ENCODE data around the gene FOXN1. TPM values are rescaled to one million over a fixed set of nuclear protein-coding genes. Genes with fewer than 3 reads are reported as not detected.

Gene FOXN1
- total and polyA plus RNA-seq, 2 of the 13 experiments (the other 11 are each of a cell fraction or from before 2014, with no cell fraction given): 0.01 TPM; not detected in 1

DNA sequence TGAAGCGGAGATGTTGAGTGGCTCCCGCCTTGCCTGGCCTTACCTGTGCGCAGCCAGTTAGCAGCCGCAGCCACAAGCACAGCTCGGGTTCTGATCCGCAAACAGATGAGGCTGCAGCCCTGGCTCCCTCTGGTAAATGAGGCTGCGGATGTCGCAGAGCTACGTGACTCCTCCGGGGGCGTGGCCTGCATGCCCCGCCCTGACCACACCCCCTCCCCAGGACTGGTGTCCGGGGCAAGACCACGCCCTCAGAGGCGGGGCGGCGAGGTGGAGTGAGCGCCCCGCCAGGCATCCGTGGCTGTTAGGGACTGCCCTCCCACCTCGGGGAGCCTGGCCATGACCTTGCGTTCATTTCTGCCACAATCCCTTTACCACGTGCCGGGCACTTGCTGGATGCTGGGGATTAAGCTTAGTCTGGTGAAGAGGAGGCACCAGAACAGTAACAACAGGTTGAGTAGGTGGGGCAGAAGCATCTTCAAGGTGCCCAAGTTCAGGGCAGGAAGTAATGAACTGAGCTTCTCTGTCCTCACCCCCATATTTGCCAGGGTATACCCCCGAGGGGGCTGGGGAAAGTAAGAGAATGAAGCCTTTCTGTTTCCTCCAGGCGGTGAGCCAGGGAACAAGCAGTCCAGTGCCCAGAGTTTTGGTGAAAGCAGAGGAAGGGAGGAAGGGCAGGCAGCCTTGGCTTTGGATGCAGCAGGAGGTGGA, 70.8 kb downstream of the FOXN1 start, which contains the start of gene ALDOC:
Gene ALDOC (minus strand): TSS at position 138 of the 708 bp plus-strand sequence. CDS start 1,363 bp downstream, outside the sequence.
- H3K4me3 ChIP-seq (replicated peaks in 1 of 3; ENCODE audit: insufficient read depth in 1 of 3, low read depth in 2 of 3, low read length in 3 of 3): peak within 1 kb of the TSS in 2 of 3 experiments; percentile 29 to 63; a peak in 4 of 6 replicates
- TF ChIP-seq POGZ (CRISPR knock-in tag; IDR thresholded peaks at IDR 0.05): no peak; the same call in 1 of the 2 replicates
- peak; percentile 78; the same call in 1 of the 2 replicates for TF ChIP-seq ZBTB38 (CRISPR knock-in tag; IDR thresholded peaks at IDR 0.05)
- TF ChIP-seq, protein P1, sequence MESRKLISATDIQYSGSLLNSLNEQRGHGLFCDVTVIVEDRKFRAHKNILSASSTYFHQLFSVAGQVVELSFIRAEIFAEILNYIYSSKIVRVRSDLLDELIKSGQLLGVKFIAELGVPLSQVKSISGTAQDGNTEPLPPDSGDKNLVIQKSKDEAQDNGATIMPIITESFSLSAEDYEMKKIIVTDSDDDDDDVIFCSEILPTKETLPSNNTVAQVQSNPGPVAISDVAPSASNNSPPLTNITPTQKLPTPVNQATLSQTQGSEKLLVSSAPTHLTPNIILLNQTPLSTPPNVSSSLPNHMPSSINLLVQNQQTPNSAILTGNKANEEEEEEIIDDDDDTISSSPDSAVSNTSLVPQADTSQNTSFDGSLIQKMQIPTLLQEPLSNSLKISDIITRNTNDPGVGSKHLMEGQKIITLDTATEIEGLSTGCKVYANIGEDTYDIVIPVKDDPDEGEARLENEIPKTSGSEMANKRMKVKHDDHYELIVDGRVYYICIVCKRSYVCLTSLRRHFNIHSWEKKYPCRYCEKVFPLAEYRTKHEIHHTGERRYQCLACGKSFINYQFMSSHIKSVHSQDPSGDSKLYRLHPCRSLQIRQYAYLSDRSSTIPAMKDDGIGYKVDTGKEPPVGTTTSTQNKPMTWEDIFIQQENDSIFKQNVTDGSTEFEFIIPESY (CRISPR knock-in tag; IDR thresholded peaks at IDR 0.05): peak; percentile 36; the same call in 1 of the 2 replicates
- TF ChIP-seq TCF12 (IDR thresholded peaks at IDR 0.05): no peak
- no peak for TF ChIP-seq TCF12 (CRISPR knock-in tag; IDR thresholded peaks at IDR 0.05)
- TF ChIP-seq SATB2 (CRISPR knock-in tag; IDR thresholded peaks at IDR 0.05): no peak
- TF ChIP-seq GTF3A (CRISPR knock-in tag; conservative IDR thresholded peaks at IDR 0.05): no peak
- TF ChIP-seq, protein P2, sequence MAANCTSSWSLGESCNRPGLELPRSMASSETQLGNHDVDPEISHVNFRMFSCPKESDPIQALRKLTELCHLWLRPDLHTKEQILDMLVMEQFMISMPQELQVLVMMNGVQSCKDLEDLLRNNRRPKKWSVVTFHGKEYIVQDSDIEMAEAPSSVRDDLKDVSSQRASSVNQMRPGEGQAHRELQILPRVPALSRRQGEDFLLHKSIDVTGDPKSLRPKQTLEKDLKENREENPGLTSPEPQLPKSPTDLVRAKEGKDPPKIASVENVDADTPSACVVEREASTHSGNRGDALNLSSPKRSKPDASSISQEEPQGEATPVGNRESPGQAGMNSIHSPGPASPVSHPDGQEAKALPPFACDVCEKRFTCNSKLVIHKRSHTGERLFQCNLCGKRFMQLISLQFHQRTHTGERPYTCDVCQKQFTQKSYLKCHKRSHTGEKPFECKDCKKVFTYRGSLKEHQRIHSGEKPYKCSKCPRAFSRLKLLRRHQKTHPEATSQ (CRISPR knock-in tag; IDR thresholded peaks at IDR 0.05; ENCODE audit: borderline replicate concordance): no peak
- TF ChIP-seq, protein P3, sequence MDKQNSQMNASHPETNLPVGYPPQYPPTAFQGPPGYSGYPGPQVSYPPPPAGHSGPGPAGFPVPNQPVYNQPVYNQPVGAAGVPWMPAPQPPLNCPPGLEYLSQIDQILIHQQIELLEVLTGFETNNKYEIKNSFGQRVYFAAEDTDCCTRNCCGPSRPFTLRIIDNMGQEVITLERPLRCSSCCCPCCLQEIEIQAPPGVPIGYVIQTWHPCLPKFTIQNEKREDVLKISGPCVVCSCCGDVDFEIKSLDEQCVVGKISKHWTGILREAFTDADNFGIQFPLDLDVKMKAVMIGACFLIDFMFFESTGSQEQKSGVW (CRISPR knock-in tag; IDR thresholded peaks at IDR 0.05; ENCODE audit: borderline replicate concordance): no peak
- no peak; the same call in 1 of the 2 replicates for TF ChIP-seq CREM (IDR thresholded peaks at IDR 0.05)
- no peak for TF ChIP-seq CREM (CRISPR knock-in tag; IDR thresholded peaks at IDR 0.05)
- 0 out of 2 replicates have a peak, but pooled peaks have one; percentile 22 for TF ChIP-seq ZNF777 (CRISPR knock-in tag; IDR thresholded peaks at IDR 0.05)
- peak; percentile 82 for TF ChIP-seq ZNF264 (CRISPR knock-in tag; IDR thresholded peaks at IDR 0.05)
- TF ChIP-seq DR1 (CRISPR knock-in tag; IDR thresholded peaks at IDR 0.05): 0 out of 2 replicates have a peak, but pooled peaks have one; percentile 56
- TF ChIP-seq ZNF552 (CRISPR knock-in tag; IDR thresholded peaks at IDR 0.05; ENCODE audit: borderline replicate concordance): 0 out of 2 replicates have a peak, but pooled peaks have one; percentile 18
- TF ChIP-seq CC2D1A (CRISPR knock-in tag; IDR thresholded peaks at IDR 0.05): no peak
- TF ChIP-seq CHD2 (IDR thresholded peaks at IDR 0.05; ENCODE audit: low read depth, low read length): no peak

More for the DNA sequence above, 70.8 kb downstream of the FOXN1 start, which contains the start of gene ALDOC:
- H3K4me2 ChIP-seq (ENCODE audit: low read depth, low read length): peak within 1 kb of the TSS; percentile 59
- ATAC-seq (peak; percentile 85), DNase-seq (ENCODE audit: low spot score) (peak; percentile 86), FAIRE-seq (peak; percentile 90)
- no peaks in the 10 kb centered on the region for H3K9me3 ChIP-seq (ENCODE audit: low read length)
- ChIA-PET CTCF (ENCODE audit: low intra/inter-chr PET ratio, low total read pairs) (no interaction called here), POLR2A (interaction anchor here (0.6 to 1.4 kb wide), 6 partner anchors 20 to 241 kb away, joined by 3 to 8 read pairs (median 4); partner anchors contain the start of genes BLTP2, SPAG5, TNFAIP1 and UNC119)
- peaks cover 48% of the 10 kb centered on the region for H3K4me1 ChIP-seq (ENCODE audit: insufficient read depth, low read length)
- no peaks in the 10 kb centered on the region for H3K27me3 ChIP-seq (ENCODE audit: control insufficient read depth in 1 of 2, insufficient read depth in 2 of 2, low read length in 2 of 2)
- H3K27ac ChIP-seq (ENCODE audit: extremely low read length, insufficient read depth, low read length): peak within 1 kb of the TSS; percentile 52
- intact Hi-C loops (cut with micrococcal nuclease; ENCODE audit: unreplicated experiment) (loop anchor here (1.0 kb wide), 1 partner anchor 22 kb away; the partner anchor contains the start of gene SPAG5), in situ Hi-C loops (cut with HindIII; ENCODE audit: extremely low pct_ligation_motif_present, low pct_unique_long_range_greater_than_20kb) (no loop called here)
- H4K20me1 ChIP-seq (ENCODE audit: insufficient read depth, low read length): no peaks in the 10 kb centered on the region
- H3K36me3 ChIP-seq (replicated peaks in 1 of 2; ENCODE audit: control insufficient read depth in 1 of 2, insufficient read depth in 2 of 2, low read length in 2 of 2): peaks cover 18 to 40% of the 10 kb centered on the region in 2 experiments
- no TSS peak for BruUV-seq (replicated peaks)
- peak within 1 kb of the TSS; percentile 49; the same call in 1 of the 2 replicates for H3K9ac ChIP-seq (ENCODE audit: insufficient read depth, low read depth, low read length)
- peaks cover 4% of the 10 kb centered on the region for H3K79me2 ChIP-seq (ENCODE audit: insufficient read depth, low read length)
- 76% methylated on average over 2 of the region's 26 CpGs for WGBS (ENCODE audit: low lambda C conversion rate)
- H2AFZ ChIP-seq (ENCODE audit: low read length): no peak within 1 kb of the TSS

All from HepG2 (cell line).